ENCODE results near the gene SIGLEC8. TPM values are rescaled to one million over a fixed set of nuclear protein-coding genes. Genes with fewer than 3 reads are reported as not detected.
"Not testable (repeated sequence)": the region's sequence is repeated elsewhere in the genome, so short reads cannot be mapped to it uniquely, and the experiment has no call there.

Gene SIGLEC8
- total RNA-seq, 2 donors from 2014 or later = not detected

DNA sequence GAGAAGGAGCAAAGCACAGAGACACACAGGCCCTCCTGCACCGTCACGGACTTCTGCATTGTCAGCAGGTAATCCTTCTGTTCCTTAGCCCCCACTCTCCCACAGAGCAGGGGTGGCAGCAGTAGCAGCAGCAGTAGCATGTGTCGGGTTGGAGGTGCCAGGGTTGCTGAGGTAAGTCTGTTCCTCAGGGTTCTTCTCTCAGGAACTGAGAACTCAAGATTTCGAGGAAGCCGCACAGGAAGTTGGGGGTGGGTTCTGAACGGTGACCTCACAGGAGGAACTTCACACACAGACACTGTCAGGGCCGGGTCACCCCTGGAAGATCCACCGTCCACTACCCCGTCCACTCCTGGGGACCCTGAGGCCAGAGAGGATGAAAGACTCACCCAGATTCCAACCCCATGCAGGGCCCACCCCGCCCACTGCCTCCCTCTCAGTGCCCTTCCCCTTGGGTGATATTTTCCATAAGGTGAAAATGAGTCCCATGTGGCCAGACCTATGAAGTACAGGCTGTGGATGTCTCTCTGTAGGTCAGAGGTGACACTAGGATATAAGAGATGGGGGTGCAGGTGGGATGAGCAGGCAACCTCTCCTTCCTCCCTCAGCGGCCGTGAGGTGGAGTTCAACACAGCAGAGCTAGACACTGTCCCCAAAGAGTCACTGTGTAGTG lies 43.5 kb upstream of the SIGLEC8 start, which contains the start of gene SIGLEC12:
Gene SIGLEC12 (minus strand): TSS at position 207 of the 670 bp plus-strand sequence. CDS start 67 bp downstream, at position 140.
- H3K4me1 Mint-ChIP-seq = no peaks in the 10 kb centered on the region
- TF ChIP-seq, protein P1, sequence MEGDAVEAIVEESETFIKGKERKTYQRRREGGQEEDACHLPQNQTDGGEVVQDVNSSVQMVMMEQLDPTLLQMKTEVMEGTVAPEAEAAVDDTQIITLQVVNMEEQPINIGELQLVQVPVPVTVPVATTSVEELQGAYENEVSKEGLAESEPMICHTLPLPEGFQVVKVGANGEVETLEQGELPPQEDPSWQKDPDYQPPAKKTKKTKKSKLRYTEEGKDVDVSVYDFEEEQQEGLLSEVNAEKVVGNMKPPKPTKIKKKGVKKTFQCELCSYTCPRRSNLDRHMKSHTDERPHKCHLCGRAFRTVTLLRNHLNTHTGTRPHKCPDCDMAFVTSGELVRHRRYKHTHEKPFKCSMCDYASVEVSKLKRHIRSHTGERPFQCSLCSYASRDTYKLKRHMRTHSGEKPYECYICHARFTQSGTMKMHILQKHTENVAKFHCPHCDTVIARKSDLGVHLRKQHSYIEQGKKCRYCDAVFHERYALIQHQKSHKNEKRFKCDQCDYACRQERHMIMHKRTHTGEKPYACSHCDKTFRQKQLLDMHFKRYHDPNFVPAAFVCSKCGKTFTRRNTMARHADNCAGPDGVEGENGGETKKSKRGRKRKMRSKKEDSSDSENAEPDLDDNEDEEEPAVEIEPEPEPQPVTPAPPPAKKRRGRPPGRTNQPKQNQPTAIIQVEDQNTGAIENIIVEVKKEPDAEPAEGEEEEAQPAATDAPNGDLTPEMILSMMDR (conservative IDR thresholded peaks at IDR 0.05) = no peak
- no peak within 1 kb of the TSS for H3K4me3 Mint-ChIP-seq
- H3K27ac Mint-ChIP-seq = no peak within 1 kb of the TSS
- DNase-seq = no peak
- Histone ChIP-seq H3K4me3 (ENCODE audit: low read length) (no peak within 1 kb of the TSS), H3K27ac (ENCODE audit: low read depth, low read length) (no peak within 1 kb of the TSS), H3K9ac (ENCODE audit: extremely low read depth, low read length, poor library complexity, severe bottlenecking) (no peak within 1 kb of the TSS), H3K9me3 (ENCODE audit: control insufficient read depth, low read length) (peaks cover 4% of the 10 kb centered on the region), H3K4me1 (ENCODE audit: control insufficient read depth, insufficient read depth, low read length) (no peaks in the 10 kb centered on the region), H3K36me3 (ENCODE audit: control insufficient read depth, insufficient read depth, low read length) (no peaks in the 10 kb centered on the region), H3K27me3 (ENCODE audit: control insufficient read depth, insufficient read depth, low read length, poor library complexity, severe bottlenecking) (no peaks in the 10 kb centered on the region)
- H3K27me3 Mint-ChIP-seq (ENCODE audit: insufficient read depth) = peaks cover 30% of the 10 kb centered on the region
- 86 to 89% methylated on average over 6 to 10 of the region's 12 CpGs for WGBS, 2 experiments (ENCODE audit: insufficient coverage in 1 of 2, insufficient read length in 1 of 2)
- H3K36me3 Mint-ChIP-seq (ENCODE audit: low read depth) = no peaks in the 10 kb centered on the region
- peaks cover 5% of the 10 kb centered on the region for H3K9me3 Mint-ChIP-seq

DNA sequence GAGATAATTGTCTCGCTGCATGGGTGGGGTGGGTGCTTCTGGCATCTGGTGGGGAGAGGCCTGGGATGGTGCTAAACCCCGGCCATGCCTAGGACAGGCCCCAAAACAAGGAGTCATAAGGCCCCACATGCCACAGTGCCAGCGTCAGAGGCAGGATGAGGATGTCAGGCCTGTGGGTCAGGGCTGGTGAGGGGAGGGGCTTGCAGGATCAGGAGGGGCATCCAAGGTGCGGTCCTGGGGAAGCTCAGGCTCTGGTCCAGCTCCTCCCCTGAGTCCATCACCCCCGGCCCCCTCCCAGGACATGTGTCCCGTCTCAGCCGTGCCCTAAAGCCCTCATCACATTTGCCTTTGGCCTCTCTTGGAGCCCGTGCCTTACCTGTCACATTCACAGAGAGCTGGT lies 42.7 kb upstream of the SIGLEC8 start:
- H3K36me3 Mint-ChIP-seq (ENCODE audit: low read depth); H3K27ac ChIP-seq (ENCODE audit: low read depth, low read length); H3K9me3 ChIP-seq (ENCODE audit: control insufficient read depth, low read length); H3K27me3 ChIP-seq (ENCODE audit: control insufficient read depth, insufficient read depth, low read length, poor library complexity, severe bottlenecking); H3K9me3 Mint-ChIP-seq; H3K27ac Mint-ChIP-seq; DNase-seq; H3K9ac ChIP-seq (ENCODE audit: extremely low read depth, low read length, poor library complexity, severe bottlenecking); H3K4me3 Mint-ChIP-seq; H3K36me3 ChIP-seq (ENCODE audit: control insufficient read depth, insufficient read depth, low read length); H3K4me3 ChIP-seq (ENCODE audit: low read length); H3K4me1 Mint-ChIP-seq; H3K4me1 ChIP-seq (ENCODE audit: control insufficient read depth, insufficient read depth, low read length): not testable (repeated sequence)
- WGBS, 2 experiments (ENCODE audit: insufficient coverage in 1 of 2, insufficient read length in 1 of 2) = 50 to 65% methylated on average over 4 to 8 of the region's 8 CpGs
- peaks cover 33% of the 10 kb centered on the region for H3K27me3 Mint-ChIP-seq (ENCODE audit: insufficient read depth)

DNA sequence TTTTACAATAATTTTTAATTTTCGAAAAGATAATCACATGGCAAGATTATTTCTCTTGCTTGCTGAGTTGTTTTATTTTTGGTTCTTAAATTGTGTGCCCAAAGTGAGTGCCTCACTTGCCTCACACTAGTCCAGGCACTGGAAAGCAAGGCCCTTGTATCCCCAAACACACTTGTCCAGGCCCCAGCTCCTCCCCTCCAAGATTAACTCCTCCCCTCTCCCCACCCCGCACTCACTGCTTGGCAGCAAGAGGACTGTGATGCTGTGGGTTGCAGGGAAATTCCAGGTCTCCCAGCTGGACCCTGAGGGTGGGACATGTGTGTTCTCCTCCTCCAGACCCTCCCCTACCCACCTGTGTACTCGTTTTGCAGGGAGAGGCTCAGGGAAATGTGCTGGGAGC lies 39.4 kb upstream of the SIGLEC8 start:
- Histone ChIP-seq H3K36me3 (ENCODE audit: control insufficient read depth, insufficient read depth, low read length) (no peaks in the 10 kb centered on the region), H3K27me3 (ENCODE audit: control insufficient read depth, insufficient read depth, low read length, poor library complexity, severe bottlenecking) (no peaks in the 10 kb centered on the region), H3K9ac (ENCODE audit: extremely low read depth, low read length, poor library complexity, severe bottlenecking) (no peak overlapping the region), H3K9me3 (ENCODE audit: control insufficient read depth, low read length) (no peaks in the 10 kb centered on the region), H3K27ac (ENCODE audit: low read depth, low read length) (no peak overlapping the region), H3K4me1 (ENCODE audit: control insufficient read depth, insufficient read depth, low read length) (no peaks in the 10 kb centered on the region), H3K4me3 (ENCODE audit: low read length) (no peak overlapping the region)
- H3K4me3 Mint-ChIP-seq = no peak overlapping the region
- no peak for DNase-seq
- H3K36me3 Mint-ChIP-seq (ENCODE audit: low read depth) = no peaks in the 10 kb centered on the region
- H3K27ac Mint-ChIP-seq = no peak overlapping the region
- TF ChIP-seq, protein P1 (conservative IDR thresholded peaks at IDR 0.05) = no peak
- H3K9me3 Mint-ChIP-seq = no peaks in the 10 kb centered on the region
- 39 to 80% methylated on average over 1 to 2 of the region's 3 CpGs for WGBS, 2 experiments (ENCODE audit: insufficient coverage in 1 of 2, insufficient read length in 1 of 2)
- H3K27me3 Mint-ChIP-seq (ENCODE audit: insufficient read depth) = peaks cover 25% of the 10 kb centered on the region
- H3K4me1 Mint-ChIP-seq = no peaks in the 10 kb centered on the region

Data from endodermal cell (in vitro differentiated cells).